Measurements from ENCODE around the gene KRTAP10-2. TPM values are rescaled to one million over a fixed set of nuclear protein-coding genes. Genes with fewer than 3 reads are reported as not detected.

Gene KRTAP10-2
- total RNA-seq, 1 donor from 2014 or later, result not detected

DNA sequence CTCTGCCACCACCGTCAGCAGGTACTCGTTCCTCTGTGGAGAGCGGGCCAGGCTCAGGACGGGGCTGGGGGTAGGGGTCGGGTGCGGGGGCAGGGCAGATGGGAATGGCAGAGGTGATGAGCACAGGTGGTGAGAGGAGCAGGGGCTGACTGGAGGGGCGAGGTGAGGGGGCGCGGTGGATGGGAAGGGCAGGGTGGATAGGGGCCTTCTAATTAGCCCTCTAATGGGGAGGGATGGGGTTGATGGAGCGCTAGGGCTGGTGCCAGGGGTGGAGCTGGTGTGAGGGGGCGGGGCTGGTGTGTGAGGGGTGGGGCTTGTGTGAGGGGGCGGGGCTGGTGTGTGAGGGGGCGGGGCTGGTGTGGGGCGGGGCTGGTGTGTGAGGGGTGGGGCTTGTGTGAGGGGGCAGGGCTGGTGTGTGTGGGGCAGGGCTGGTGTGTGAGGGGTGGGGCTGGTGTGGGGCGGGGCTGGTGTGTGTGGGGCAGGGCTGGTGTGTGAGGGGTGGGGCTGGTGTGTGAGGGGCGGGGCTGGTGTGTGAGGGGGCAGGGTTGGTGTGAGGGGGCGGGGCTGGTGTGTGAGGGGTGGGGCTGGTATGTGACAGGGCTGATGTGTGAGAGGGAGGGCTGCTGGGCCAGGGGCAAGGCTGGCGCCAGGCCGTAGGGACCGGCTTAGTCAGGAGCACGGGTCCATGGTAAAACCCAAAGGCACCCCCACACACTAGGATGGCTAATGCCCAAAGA lies 17.2 kb downstream of the KRTAP10-2 start:
- H3K4me1 Mint-ChIP-seq, result no peaks in the 10 kb centered on the region

DNA sequence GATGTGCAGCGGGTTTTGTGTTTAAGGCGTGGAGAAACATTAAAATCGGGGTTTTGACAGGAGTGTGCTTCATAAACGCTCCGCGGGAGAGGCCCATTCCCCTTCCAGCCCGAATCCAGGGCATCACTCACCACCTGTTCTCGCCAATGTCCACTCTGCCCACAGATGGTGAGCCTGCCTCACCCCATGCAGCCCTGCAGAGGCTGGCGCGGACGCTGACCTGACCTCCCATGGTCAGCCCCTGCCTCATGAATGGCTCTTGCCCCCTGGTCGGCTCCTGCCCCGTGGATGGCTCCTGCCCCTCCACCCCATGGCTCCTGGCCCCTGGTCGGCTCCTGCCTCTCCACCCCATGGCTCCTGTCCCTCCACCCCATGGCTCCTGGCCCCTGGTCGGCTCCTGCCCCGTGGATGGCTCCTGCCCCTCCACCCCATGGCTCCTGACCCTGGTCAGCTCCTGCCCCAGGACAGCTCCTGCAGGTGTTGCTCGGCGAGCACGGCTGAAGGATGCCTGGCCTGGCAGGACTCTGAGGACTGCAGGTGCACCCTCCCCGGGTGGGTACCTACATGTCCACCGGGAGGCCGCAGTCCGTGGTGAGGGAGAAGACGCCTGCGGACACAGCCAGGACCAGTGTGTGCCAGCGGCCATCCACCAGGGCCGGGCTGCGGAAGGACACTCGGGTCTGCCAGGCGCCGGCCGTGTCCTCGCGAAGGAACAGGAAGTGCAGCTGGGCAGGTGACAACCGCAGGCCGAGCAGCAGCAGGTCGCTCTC lies 18.0 kb downstream of the KRTAP10-2 start:
- no peaks in the 10 kb centered on the region for H3K36me3 Mint-ChIP-seq (ENCODE audit: low read depth)
- intact Hi-C loops (cut with micrococcal nuclease), result no loop called here
- DNase-seq, result peak; percentile 9
- no peak overlapping the region for H3K4me3 Mint-ChIP-seq
- H3K4me1 Mint-ChIP-seq, result no peaks in the 10 kb centered on the region
- H3K27ac Mint-ChIP-seq, result no peak overlapping the region
- TF ChIP-seq, protein P1, sequence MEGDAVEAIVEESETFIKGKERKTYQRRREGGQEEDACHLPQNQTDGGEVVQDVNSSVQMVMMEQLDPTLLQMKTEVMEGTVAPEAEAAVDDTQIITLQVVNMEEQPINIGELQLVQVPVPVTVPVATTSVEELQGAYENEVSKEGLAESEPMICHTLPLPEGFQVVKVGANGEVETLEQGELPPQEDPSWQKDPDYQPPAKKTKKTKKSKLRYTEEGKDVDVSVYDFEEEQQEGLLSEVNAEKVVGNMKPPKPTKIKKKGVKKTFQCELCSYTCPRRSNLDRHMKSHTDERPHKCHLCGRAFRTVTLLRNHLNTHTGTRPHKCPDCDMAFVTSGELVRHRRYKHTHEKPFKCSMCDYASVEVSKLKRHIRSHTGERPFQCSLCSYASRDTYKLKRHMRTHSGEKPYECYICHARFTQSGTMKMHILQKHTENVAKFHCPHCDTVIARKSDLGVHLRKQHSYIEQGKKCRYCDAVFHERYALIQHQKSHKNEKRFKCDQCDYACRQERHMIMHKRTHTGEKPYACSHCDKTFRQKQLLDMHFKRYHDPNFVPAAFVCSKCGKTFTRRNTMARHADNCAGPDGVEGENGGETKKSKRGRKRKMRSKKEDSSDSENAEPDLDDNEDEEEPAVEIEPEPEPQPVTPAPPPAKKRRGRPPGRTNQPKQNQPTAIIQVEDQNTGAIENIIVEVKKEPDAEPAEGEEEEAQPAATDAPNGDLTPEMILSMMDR (IDR thresholded peaks at IDR 0.05), result no peak
- ATAC-seq (ENCODE audit: low read depth), result no peak
- H3K9me3 Mint-ChIP-seq, result peaks cover 3% of the 10 kb centered on the region
- ChIA-PET POLR2A (no interaction called here), CTCF (no interaction called here)
- H3K27me3 Mint-ChIP-seq, result peaks cover 14% of the 10 kb centered on the region

More for the DNA sequence above, 17.2 kb downstream of the KRTAP10-2 start:
- H3K27ac Mint-ChIP-seq, result no peak overlapping the region
- H3K27me3 Mint-ChIP-seq, result peaks cover 17% of the 10 kb centered on the region
- POLR2A ChIA-PET, result no interaction called here
- DNase-seq, result peak; percentile 3
- TF ChIP-seq, protein P1 (IDR thresholded peaks at IDR 0.05), result no peak
- H3K9me3 Mint-ChIP-seq, result peaks cover 3% of the 10 kb centered on the region
- CTCF ChIA-PET, result no interaction called here
- ATAC-seq (ENCODE audit: low read depth), result no peak
- intact Hi-C loops (cut with micrococcal nuclease), result no loop called here
- H3K4me3 Mint-ChIP-seq, result no peak overlapping the region
- H3K36me3 Mint-ChIP-seq (ENCODE audit: low read depth), result no peaks in the 10 kb centered on the region

DNA sequence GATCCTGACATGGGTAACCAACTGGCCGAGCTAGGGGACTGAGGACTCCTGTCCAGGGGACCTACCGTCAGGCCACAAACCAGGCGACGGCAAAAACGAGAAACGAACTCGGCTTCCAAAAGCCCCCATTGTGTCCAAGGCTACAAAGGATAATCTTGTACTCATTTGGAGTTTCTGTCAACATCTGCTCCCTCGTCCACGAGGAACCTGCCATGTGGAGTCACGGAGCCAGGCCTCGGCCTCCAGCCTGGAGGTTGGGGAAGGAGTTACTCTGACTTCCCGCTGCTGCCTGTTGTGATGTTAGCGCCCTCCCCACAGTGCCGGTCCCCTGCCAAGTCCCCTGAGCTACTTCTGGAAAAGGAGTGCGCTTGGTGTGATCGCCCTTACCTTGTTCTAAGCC lies 18.6 kb downstream of the KRTAP10-2 start:
- DNase-seq (no peak), ATAC-seq (ENCODE audit: low read depth) (no peak)
- no peak overlapping the region for H3K4me3 Mint-ChIP-seq
- CTCF ChIA-PET, result no interaction called here
- TF ChIP-seq, protein P1 (IDR thresholded peaks at IDR 0.05), result no peak
- H3K9me3 Mint-ChIP-seq, result peaks cover 3% of the 10 kb centered on the region
- H3K27ac Mint-ChIP-seq, result no peak overlapping the region
- peaks cover 12% of the 10 kb centered on the region for H3K27me3 Mint-ChIP-seq
- H3K36me3 Mint-ChIP-seq (ENCODE audit: low read depth), result no peaks in the 10 kb centered on the region
- intact Hi-C loops (cut with micrococcal nuclease), result no loop called here
- no peaks in the 10 kb centered on the region for H3K4me1 Mint-ChIP-seq
- POLR2A ChIA-PET, result no interaction called here

DNA sequence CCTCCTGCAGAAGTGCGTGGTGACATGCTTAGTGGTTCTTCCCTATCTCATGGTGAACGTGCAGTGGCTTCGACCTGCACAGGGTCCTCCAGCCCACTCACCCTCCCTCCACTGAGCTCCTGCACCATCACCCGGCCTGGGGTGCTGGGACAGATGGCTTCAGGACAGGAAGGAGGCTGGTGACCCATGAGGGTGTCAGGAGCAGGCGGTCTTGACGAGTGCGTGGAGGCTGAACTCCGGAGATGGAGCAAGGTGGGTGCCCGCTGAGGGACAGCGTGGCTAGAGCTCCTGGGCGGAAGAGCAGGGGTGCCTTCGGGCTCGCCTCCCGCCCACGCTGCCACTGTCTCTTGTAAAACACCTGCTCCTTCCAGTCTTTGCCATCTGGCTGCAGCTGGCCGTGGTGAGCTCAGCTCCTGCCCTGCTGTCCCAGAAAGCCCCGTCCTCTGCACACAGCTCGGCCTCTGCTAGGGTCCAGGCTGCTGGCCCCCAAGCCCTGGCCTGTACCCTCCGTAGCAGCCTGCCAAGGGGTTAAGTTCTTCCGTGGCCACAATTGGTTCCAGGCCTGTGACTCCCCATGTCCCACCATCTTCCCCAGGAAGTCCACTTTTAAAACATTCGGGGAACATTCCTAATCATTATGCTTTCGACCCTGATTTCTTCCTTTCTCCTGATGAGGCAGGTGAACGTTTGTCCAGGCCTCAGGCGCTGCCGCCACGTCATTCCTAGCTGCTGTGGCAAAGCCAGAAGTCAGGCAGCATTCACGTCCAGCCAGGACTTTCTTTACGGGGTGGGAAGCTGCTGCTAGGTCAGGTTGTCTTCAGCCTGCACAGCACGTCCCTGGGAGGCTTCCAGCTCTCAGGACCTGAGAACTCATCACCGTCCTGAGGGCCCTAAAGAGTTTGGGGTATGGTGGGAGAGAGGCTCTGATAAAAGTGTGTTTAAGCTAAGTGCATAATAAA lies 19.4 kb downstream of the KRTAP10-2 start:
- no peaks in the 10 kb centered on the region for H3K36me3 Mint-ChIP-seq (ENCODE audit: low read depth)

More for the DNA sequence above, 19.4 kb downstream of the KRTAP10-2 start:
- ChIA-PET CTCF (no interaction called here), POLR2A (interaction anchor here (0.5 kb wide), 1 partner anchor 41 kb away, joined by 3 read pairs; no protein-coding TSS in a partner anchor)
- Mint-ChIP-seq H3K4me3 (no peak overlapping the region), H3K9me3 (peaks cover 3% of the 10 kb centered on the region), H3K4me1 (no peaks in the 10 kb centered on the region), H3K27me3 (peaks cover 9% of the 10 kb centered on the region), H3K27ac (no peak overlapping the region)
- DNase-seq (peak; percentile 11), ATAC-seq (ENCODE audit: low read depth) (no peak)
- TF ChIP-seq, protein P1 (IDR thresholded peaks at IDR 0.05), result no peak
- intact Hi-C loops (cut with micrococcal nuclease), result no loop called here
